Mesendoderm (in vitro differentiated cells): ENCODE measurements around the gene ATP6V0C.
"Not testable (repeated sequence)": the region's sequence is repeated elsewhere in the genome, so short reads cannot be mapped to it uniquely, and the experiment has no call there.

Source experiments
- DNase-seq: peaks from one replicate; pipeline ENCODE4 v3.0.0; 2013
- H2AK5ac ChIP-seq: 2 replicates; pipeline ENCODE4 v1.6.1; 2013; ENCODE audit warnings: low read length, inconsistent platforms
- H2BK120ac ChIP-seq: 2 replicates; pipeline ENCODE4 v1.6.1; 2013; ENCODE audit warnings: low read depth, mild to moderate bottlenecking, low read length, moderate library complexity, mixed read lengths
- H2BK15ac ChIP-seq: replicated peaks from 2 replicates; pipeline ENCODE4 v1.6.1; 2013; ENCODE audit warnings: low read depth, mild to moderate bottlenecking, moderate library complexity
- H2BK5ac ChIP-seq: 2 replicates; pipeline ENCODE4 v1.6.1; 2013; ENCODE audit warnings: low read length, inconsistent platforms
- H3K18ac ChIP-seq: 2 replicates; pipeline ENCODE4 v1.6.1; 2013; ENCODE audit warnings: mild to moderate bottlenecking, low read length, mixed read lengths
- H3K23ac ChIP-seq: one replicate; pipeline ENCODE4 v1.6.1; 2013; ENCODE audit warnings: low read length
- H3K27ac ChIP-seq: 2 replicates; pipeline ENCODE4 v1.5.1; 2013; ENCODE audit warnings: low read depth, mild to moderate bottlenecking, inconsistent platforms, low read length, moderate library complexity
- H3K27me3 ChIP-seq: 2 replicates; pipeline ENCODE4 v1.6.1; 2013; ENCODE audit warnings: low read length, control low read depth, mild to moderate bottlenecking, inconsistent platforms; ENCODE audit not compliant: insufficient read depth, poor library complexity
- H3K36me3 ChIP-seq: 2 replicates; pipeline ENCODE4 v1.6.1; 2013; ENCODE audit warnings: low read length, inconsistent platforms; ENCODE audit not compliant: control insufficient read depth, insufficient read depth
- H3K4ac ChIP-seq: one replicate; pipeline ENCODE4 v1.6.1; 2013; ENCODE audit warnings: low read depth, mild to moderate bottlenecking, low read length, moderate library complexity
- H3K4me1 ChIP-seq: 2 replicates; pipeline ENCODE4 v1.6.1; 2013; ENCODE audit warnings: low read depth, low read length, inconsistent platforms; ENCODE audit not compliant: control insufficient read depth
- H3K4me2 ChIP-seq: 2 replicates; pipeline ENCODE4 v1.6.1; 2013; ENCODE audit warnings: low read length
- H3K4me3 ChIP-seq: 2 replicates; pipeline ENCODE4 v1.5.1; 2013; ENCODE audit warnings: mild to moderate bottlenecking, low read length
- H3K56ac ChIP-seq: one replicate; pipeline ENCODE4 v1.6.1; 2013; ENCODE audit warnings: low read length
- H3K79me1 ChIP-seq: 2 replicates; pipeline ENCODE4 v1.6.1; 2013; ENCODE audit warnings: low read length, inconsistent platforms
- H3K79me2 ChIP-seq: 2 replicates; pipeline ENCODE4 v1.6.1; 2013; ENCODE audit warnings: mild to moderate bottlenecking, low read length; ENCODE audit not compliant: control insufficient read depth, insufficient read depth
- H3K9ac ChIP-seq: 2 replicates; pipeline ENCODE4 v1.6.1; 2013; ENCODE audit warnings: low read length, inconsistent platforms
- H4K5ac ChIP-seq: one replicate; pipeline ENCODE4 v1.6.1; 2013; ENCODE audit warnings: low read length
- H4K8ac ChIP-seq: one replicate; pipeline ENCODE4 v1.6.1; 2013; ENCODE audit warnings: low read depth, mild to moderate bottlenecking, control low read depth, low read length, moderate library complexity
- WGBS: extraction: QIAGEN DNeasy Blood & Tissue Kit; methylation state at CpG from one replicate; pipeline ENCODE4 v1.1.7; 2013; ENCODE audit warnings: low lambda C conversion rate, missing lambda C conversion rate; ENCODE audit not compliant: insufficient coverage; ENCODE audit errors: extremely low coverage; 5-methylcytosine and 5-hydroxymethylcytosine counted together

Gene ATP6V0C

GRCh38 chr16:2530629-2531318 lies 17.0 kb downstream of the ATP6V0C start:
- Histone ChIP-seq H3K4me3 (no peak overlapping the region), H3K4me2 (no peak overlapping the region), H3K27ac (no peak overlapping the region), H3K4ac (no peak overlapping the region), H3K79me1 (no peaks in the 10 kb centered on the region), H2BK5ac (no peak overlapping the region), H4K8ac (no peak overlapping the region), H2AK5ac (no peak overlapping the region), H3K18ac (no peak overlapping the region), H3K23ac (no peak overlapping the region), H2BK15ac (no peak overlapping the region), H3K79me2 (no peaks in the 10 kb centered on the region), H3K36me3 (peaks cover 2% of the 10 kb centered on the region), H4K5ac (no peak overlapping the region), H2BK120ac (no peak overlapping the region), H3K4me1 (peaks cover 2% of the 10 kb centered on the region), H3K27me3 (no peaks in the 10 kb centered on the region), H3K56ac (peak overlapping the region; percentile 96), H3K9ac (peak overlapping the region; percentile 90)
- no peak for DNase-seq
- WGBS = no CpG with 5 or more reads among the region's 14 CpGs

- Histone ChIP-seq H3K9ac (peak within 1 kb of the TSS; percentile 90), H3K4me3 (peak within 1 kb of the TSS; percentile 56), H2BK120ac (no peak within 1 kb of the TSS), H3K18ac (peak within 1 kb of the TSS; percentile 24), H2AK5ac (no peak within 1 kb of the TSS), H2BK5ac (no peak within 1 kb of the TSS), H3K36me3 (peaks cover 2% of the 10 kb centered on the region), H4K8ac (no peak within 1 kb of the TSS), H3K27me3 (no peaks in the 10 kb centered on the region), H3K79me2 (no peaks in the 10 kb centered on the region), H3K23ac (peak within 1 kb of the TSS; percentile 45), H3K56ac (peak within 1 kb of the TSS; percentile 96), H2BK15ac (no peak within 1 kb of the TSS), H3K79me1 (no peaks in the 10 kb centered on the region), H4K5ac (no peak within 1 kb of the TSS), H3K4me1 (peaks cover 2% of the 10 kb centered on the region), H3K4me2 (peak within 1 kb of the TSS; percentile 95), H3K4ac (no peak within 1 kb of the TSS), H3K27ac (no peak within 1 kb of the TSS)
- DNase-seq = no peak
- no CpG with 5 or more reads among the region's 11 CpGs for WGBS
Observed at GRCh38 chr16:2531371-2531695, 17.6 kb downstream of the ATP6V0C start, which contains the start of gene CEMP1. CEMP1 (minus strand) TSS chr16:2531408; CDS start chr16:2531073, 335 bp downstream.

GRCh38 chr16:2531696-2532493 lies 18.1 kb downstream of the ATP6V0C start:
- H3K4me1 ChIP-seq = peaks cover 2% of the 10 kb centered on the region
- H3K79me1 ChIP-seq = no peaks in the 10 kb centered on the region
- WGBS = no CpG with 5 or more reads among the region's 84 CpGs
- DNase-seq = peak; percentile 98
- H3K56ac ChIP-seq = peak overlapping the region; percentile 96
- no peak overlapping the region for H3K4ac ChIP-seq
- peak overlapping the region; percentile 56 for H3K4me3 ChIP-seq
- H3K79me2 ChIP-seq = no peaks in the 10 kb centered on the region
- no peak overlapping the region for H3K27ac ChIP-seq
- no peak overlapping the region for H2BK15ac ChIP-seq
- peak overlapping the region; percentile 45 for H3K23ac ChIP-seq
- no peaks in the 10 kb centered on the region for H3K27me3 ChIP-seq
- no peak overlapping the region for H2AK5ac ChIP-seq
- H4K8ac ChIP-seq = no peak overlapping the region
- H2BK5ac ChIP-seq = no peak overlapping the region
- H3K4me2 ChIP-seq = peak overlapping the region; percentile 95
- H3K36me3 ChIP-seq = peaks cover 2% of the 10 kb centered on the region
- no peak overlapping the region for H2BK120ac ChIP-seq
- H3K9ac ChIP-seq = peak overlapping the region; percentile 90
- peak overlapping the region; percentile 24 for H3K18ac ChIP-seq
- H4K5ac ChIP-seq = no peak overlapping the region

GRCh38 chr16:2532494-2533141 lies 18.9 kb downstream of the ATP6V0C start:
- Histone ChIP-seq H3K4ac (no peak overlapping the region), H3K56ac (peak overlapping the region; percentile 89), H2AK5ac (no peak overlapping the region), H3K4me1 (peaks cover 2% of the 10 kb centered on the region), H2BK120ac (no peak overlapping the region), H3K79me1 (no peaks in the 10 kb centered on the region), H3K18ac (peak overlapping the region; percentile 3), H3K9ac (peak overlapping the region; percentile 75), H3K79me2 (no peaks in the 10 kb centered on the region), H2BK15ac (no peak overlapping the region), H4K5ac (no peak overlapping the region), H2BK5ac (no peak overlapping the region), H4K8ac (no peak overlapping the region), H3K4me2 (peak overlapping the region; percentile 95), H3K27ac (no peak overlapping the region), H3K23ac (no peak overlapping the region), H3K36me3 (peaks cover 2% of the 10 kb centered on the region), H3K4me3 (peak overlapping the region; percentile 16), H3K27me3 (no peaks in the 10 kb centered on the region)
- no CpG with 5 or more reads among the region's 37 CpGs for WGBS
- DNase-seq = peak; percentile 48

GRCh38 chr16:2533142-2533755 lies 19.5 kb downstream of the ATP6V0C start:
- not testable (repeated sequence) for H3K9ac ChIP-seq, H3K18ac ChIP-seq, H2BK15ac ChIP-seq, H3K4me1 ChIP-seq, H3K27me3 ChIP-seq, H2AK5ac ChIP-seq, H4K8ac ChIP-seq, H3K79me1 ChIP-seq, H3K4me2 ChIP-seq, DNase-seq, H3K23ac ChIP-seq, H3K79me2 ChIP-seq, H4K5ac ChIP-seq, H3K36me3 ChIP-seq, H3K4me3 ChIP-seq, H3K4ac ChIP-seq, H3K27ac ChIP-seq, H2BK120ac ChIP-seq, H2BK5ac ChIP-seq
- no CpG with 5 or more reads among the region's 16 CpGs for WGBS
- H3K56ac ChIP-seq = peak overlapping the region; percentile 89
